Measurements from ENCODE around the gene PLCB1.

GRCh38 chr20:8162610-8163009 lies 30.5 kb downstream of the PLCB1 start:
- TF ChIP-seq CTCF (IDR thresholded peaks at IDR 0.05) (no peak), POLR2A (IDR thresholded peaks at IDR 0.05) (no peak)

Measured in breast epithelium (tissue), 3 donors.